Chondrocyte (in vitro differentiated cells): ENCODE data around the gene KCNJ1. TPM values are rescaled to one million over a fixed set of nuclear protein-coding genes. Genes with fewer than 3 reads are reported as not detected.

Experiments
- DNase-seq: peaks from one replicate; pipeline ENCODE4 v3.0.0; 2021; ENCODE audit warnings: mixed read lengths, low spot score
- H3K27ac Mint-ChIP-seq: one replicate; pipeline ENCODE4 v1.8.0; 2021; ENCODE audit warnings: mild to moderate bottlenecking, moderate library complexity, mixed read lengths; ENCODE audit not compliant: unreplicated experiment
- H3K27me3 Mint-ChIP-seq: 2 replicates; pipeline ENCODE4 v1.8.0; 2021; ENCODE audit warnings: low read depth, mixed read lengths
- H3K36me3 Mint-ChIP-seq: 2 replicates; pipeline ENCODE4 v1.8.0; 2021; ENCODE audit warnings: low read depth, mixed read lengths
- H3K4me1 Mint-ChIP-seq: 2 replicates; pipeline ENCODE4 v1.8.0; 2021; ENCODE audit warnings: low read depth, mild to moderate bottlenecking, mixed read lengths
- H3K4me3 Mint-ChIP-seq: one replicate; pipeline ENCODE4 v1.8.0; 2021; ENCODE audit warnings: mild to moderate bottlenecking, moderate library complexity, mixed read lengths; ENCODE audit not compliant: unreplicated experiment
- H3K9me3 Mint-ChIP-seq: 2 replicates; pipeline ENCODE4 v1.8.0; 2021; ENCODE audit warnings: low read depth, mixed read lengths
- total RNA-seq: library from RNA; stranded (reverse); gene quantifications from 3 replicates; pipeline ENCODE4 v1.2.1, GENCODE V29; 2021
- TF ChIP-seq, protein P1 (sequence below): fragments of 200-600 bp; sonication (generic); IDR thresholded peaks from 2 replicates; pipeline ENCODE4 v1.5.0; 2021; ENCODE audit warnings: antibody characterized with exemption, mild to moderate bottlenecking, moderate library complexity

KCNJ1 gene
- total RNA-seq, 1 donor from 2014 or later: not detected

DNA sequence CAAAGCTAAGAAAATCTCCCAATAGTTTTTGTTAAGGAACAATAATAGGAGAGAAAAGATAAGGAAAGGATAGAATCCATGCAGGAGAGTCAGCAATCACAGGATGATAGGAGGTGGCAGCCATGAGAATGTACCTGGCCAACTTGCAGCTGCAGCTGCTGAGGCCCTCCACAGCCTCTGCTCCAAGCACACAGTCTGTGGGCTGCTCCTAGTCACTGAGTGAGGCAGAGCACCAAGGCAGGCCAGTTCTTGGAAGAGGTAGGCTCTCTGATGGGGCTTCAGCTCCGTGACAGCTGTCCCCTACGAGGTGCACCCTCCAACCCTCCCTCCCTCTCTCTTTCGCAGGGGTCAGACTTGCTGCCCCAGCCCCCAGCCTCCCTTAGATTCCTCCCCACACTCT is 5.5 kb upstream of the KCNJ1 start:
- H3K4me1 Mint-ChIP-seq: no peaks in the 10 kb centered on the region
- H3K36me3 Mint-ChIP-seq: no peaks in the 10 kb centered on the region
- H3K27me3 Mint-ChIP-seq: peaks cover 9% of the 10 kb centered on the region
- TF ChIP-seq, protein P1, sequence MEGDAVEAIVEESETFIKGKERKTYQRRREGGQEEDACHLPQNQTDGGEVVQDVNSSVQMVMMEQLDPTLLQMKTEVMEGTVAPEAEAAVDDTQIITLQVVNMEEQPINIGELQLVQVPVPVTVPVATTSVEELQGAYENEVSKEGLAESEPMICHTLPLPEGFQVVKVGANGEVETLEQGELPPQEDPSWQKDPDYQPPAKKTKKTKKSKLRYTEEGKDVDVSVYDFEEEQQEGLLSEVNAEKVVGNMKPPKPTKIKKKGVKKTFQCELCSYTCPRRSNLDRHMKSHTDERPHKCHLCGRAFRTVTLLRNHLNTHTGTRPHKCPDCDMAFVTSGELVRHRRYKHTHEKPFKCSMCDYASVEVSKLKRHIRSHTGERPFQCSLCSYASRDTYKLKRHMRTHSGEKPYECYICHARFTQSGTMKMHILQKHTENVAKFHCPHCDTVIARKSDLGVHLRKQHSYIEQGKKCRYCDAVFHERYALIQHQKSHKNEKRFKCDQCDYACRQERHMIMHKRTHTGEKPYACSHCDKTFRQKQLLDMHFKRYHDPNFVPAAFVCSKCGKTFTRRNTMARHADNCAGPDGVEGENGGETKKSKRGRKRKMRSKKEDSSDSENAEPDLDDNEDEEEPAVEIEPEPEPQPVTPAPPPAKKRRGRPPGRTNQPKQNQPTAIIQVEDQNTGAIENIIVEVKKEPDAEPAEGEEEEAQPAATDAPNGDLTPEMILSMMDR: no peak
- no peaks in the 10 kb centered on the region for H3K9me3 Mint-ChIP-seq
- no peak for DNase-seq
- H3K4me3 Mint-ChIP-seq: no peak overlapping the region
- no peak overlapping the region for H3K27ac Mint-ChIP-seq

DNA sequence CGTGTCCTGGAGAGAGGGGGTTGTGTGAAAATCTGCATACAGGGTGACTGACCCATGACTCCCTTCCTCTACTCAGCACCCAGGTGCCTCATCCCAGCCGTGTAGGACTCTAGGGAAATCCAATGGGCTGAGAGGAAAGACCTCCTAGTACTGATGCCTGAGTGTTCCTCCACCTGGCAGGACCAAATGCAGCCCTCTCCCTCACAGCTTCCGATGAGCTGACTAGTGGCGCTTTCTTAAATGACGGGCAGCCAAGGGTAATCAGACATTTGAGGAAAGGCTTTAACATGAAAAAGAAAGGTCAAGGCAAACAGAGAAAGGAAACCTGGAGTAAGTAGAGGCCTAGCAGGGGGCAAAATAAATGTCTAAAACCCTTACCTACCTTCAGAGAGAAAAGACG is 5.0 kb upstream of the KCNJ1 start:
- Mint-ChIP-seq H3K27me3 (peaks cover 7% of the 10 kb centered on the region), H3K9me3 (no peaks in the 10 kb centered on the region), H3K4me3 (no peak overlapping the region), H3K36me3 (no peaks in the 10 kb centered on the region), H3K4me1 (no peaks in the 10 kb centered on the region), H3K27ac (no peak overlapping the region)
- TF ChIP-seq, protein P1: no peak
- no peak for DNase-seq

DNA sequence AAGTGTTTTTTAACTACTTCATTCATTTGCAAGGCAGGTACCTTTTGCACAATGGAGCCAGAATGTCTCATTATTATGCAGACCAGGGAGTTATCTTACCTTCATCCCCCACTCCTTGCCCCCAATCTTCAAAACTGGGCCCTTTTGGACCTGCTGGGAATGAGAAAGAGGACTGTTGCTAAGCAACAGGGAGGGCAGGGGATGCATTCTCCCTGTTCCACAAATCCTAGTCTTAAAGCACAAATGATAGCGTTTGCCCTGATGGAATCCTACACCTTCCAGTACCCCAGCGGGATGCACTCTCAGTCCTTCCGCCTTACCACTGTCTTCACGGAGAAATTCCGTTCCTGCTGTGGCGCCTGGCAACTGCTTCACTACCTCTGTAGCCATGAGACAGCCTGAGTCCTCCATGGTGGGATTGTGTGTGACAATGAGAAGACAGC is 4.1 kb upstream of the KCNJ1 start:
- Mint-ChIP-seq H3K4me3 (no peak overlapping the region), H3K9me3 (no peaks in the 10 kb centered on the region), H3K27me3 (peaks cover 7% of the 10 kb centered on the region), H3K27ac (no peak overlapping the region), H3K36me3 (no peaks in the 10 kb centered on the region), H3K4me1 (no peaks in the 10 kb centered on the region)
- DNase-seq: no peak
- TF ChIP-seq, protein P1: no peak

DNA sequence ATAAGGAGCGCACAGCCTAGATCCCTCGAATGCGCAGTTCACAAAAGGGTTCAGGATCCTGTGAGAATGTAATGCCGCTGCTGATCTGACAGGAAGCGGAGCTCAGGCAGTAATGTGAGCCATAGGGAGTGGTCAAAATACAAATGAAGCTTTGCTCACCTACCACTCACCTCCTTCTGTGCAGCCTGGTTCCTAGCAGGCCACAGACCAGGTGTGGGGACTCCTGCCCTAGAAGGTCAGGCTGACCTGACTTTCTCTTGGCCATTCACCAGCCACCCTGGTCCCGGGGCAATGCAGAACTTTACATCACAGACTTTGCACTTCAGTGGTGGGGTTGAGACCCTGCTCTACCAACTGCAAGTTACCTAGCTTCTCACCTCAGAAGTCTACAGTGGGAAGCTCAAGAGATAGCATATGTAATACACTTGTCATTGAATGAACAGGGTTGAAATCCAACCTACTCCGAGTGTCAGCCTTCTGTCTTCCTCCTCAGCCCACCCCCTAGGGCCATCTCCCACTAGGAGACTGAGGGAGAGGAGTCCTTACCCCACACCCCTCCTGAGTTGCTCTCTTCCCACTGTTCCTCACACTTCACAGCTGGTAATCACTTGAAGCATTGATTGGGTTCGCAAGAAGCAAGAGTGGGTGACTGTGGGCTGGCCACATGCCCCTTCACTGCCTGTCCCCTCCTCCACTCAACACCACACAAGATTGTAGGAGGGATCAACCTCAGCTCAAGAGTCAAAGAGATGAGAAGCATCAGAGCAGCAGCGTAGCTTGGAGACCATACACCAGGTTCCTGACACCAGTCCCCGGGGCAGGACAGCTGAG is 2.0 kb upstream of the KCNJ1 start:
- H3K27ac Mint-ChIP-seq: no peak overlapping the region
- no peaks in the 10 kb centered on the region for H3K9me3 Mint-ChIP-seq
- H3K36me3 Mint-ChIP-seq: no peaks in the 10 kb centered on the region
- DNase-seq: no peak
- TF ChIP-seq, protein P1: no peak
- no peak overlapping the region for H3K4me3 Mint-ChIP-seq
- H3K27me3 Mint-ChIP-seq: peaks cover 4% of the 10 kb centered on the region
- H3K4me1 Mint-ChIP-seq: peaks cover 3% of the 10 kb centered on the region

DNA sequence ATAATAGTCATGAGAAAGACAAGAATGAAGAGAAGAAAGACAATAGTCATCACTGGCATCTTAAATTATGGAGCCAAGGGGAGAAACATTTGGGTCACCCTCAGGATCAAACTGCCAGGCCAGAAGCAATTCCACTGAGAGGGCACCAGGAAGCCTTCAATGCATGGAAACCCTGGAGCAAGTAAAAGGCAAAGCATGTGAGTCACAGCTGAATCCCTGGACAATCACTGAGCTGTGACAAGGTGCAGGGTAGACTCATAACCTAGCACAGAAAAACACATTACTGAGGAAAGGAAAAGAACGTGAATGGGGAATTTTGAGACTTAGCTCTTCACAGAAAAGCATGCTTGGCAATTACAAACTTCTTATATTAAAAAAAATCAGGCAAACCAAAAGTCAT is 1.6 kb downstream of the KCNJ1 start:
- DNase-seq: no peak
- Mint-ChIP-seq H3K9me3 (no peaks in the 10 kb centered on the region), H3K36me3 (no peaks in the 10 kb centered on the region), H3K4me3 (no peak overlapping the region), H3K4me1 (peaks cover 21% of the 10 kb centered on the region), H3K27ac (no peak overlapping the region), H3K27me3 (no peaks in the 10 kb centered on the region)
- TF ChIP-seq, protein P1: no peak
